ENCODE measurements around the gene KCNH5.

Gene KCNH5

DNA sequence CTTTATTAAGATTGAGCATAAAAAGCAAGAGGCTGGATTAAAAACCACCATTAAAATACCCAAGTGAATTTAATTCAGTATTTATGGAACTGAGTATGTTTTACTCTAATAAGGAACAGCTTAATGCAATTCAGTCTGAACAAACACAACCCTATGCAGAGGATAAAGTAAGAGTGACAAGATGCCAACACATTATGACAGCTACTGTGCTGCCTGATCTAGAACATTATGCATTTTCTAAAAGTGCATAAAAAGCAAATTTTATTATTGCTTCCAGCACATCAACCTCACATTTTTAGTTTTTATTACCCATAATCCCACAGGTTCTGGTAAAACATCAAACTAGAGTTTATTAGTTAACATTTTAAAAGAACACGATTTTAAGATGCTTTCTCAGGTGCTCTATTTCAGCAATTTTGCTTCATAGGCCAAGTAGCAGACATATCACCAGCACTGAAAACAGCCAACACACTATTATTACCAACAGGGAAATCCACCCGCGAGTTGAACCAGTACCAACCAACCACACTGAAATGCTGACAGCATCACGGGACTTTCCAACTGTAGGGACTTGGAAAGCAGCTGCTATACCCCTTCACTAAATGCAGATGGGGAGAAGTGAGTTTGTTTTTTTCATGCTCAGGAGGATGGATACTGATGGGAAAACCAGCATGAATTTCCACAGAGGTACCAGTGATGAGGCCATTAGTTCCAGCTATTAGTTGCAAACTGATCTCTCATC lies 372.1 kb downstream of the KCNH5 start:
- H3K9me3 ChIP-seq (ENCODE audit: control insufficient read depth in 1 of 2, low read length in 2 of 2), result no peaks in the 10 kb centered on the region
- H3K27ac ChIP-seq (ENCODE audit: low read length), result no peak overlapping the region
- no peaks in the 10 kb centered on the region for H3K4me1 ChIP-seq (ENCODE audit: control insufficient read depth in 1 of 2, insufficient read depth in 2 of 2, low read length in 2 of 2)
- no peak overlapping the region for H3K4me3 ChIP-seq (ENCODE audit: low read depth in 1 of 2, low read length in 2 of 2)
- no peaks in the 10 kb centered on the region for H3K36me3 ChIP-seq (ENCODE audit: control insufficient read depth in 1 of 2, insufficient read depth in 2 of 2, low read length in 2 of 2)
- no peaks in the 10 kb centered on the region for H3K27me3 ChIP-seq (ENCODE audit: low read depth, low read length)

DNA sequence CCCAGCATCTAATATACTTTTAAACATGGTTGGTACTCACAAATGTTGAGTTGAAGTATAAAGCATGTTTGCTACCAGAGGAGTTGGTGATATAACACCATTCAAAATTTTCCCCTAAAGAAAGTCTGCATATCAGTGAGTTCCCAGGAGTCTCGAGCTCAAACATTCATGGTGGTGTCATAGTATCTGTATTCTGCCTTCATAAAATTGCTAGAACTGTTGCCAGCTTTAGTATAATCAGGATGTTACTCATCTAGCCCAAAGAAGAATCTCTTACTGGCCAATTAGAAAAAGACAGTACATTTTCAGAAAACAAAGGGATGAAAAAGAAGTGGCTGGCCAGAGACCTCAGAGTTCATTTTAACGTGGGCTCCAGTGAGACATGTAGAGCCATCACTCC lies 374.7 kb downstream of the KCNH5 start:
- no peaks in the 10 kb centered on the region for H3K9me3 ChIP-seq (ENCODE audit: control insufficient read depth in 1 of 2, low read length in 2 of 2)
- H3K27ac ChIP-seq (ENCODE audit: low read length), result no peak overlapping the region
- no peaks in the 10 kb centered on the region for H3K27me3 ChIP-seq (ENCODE audit: low read depth, low read length)
- no peaks in the 10 kb centered on the region for H3K4me1 ChIP-seq (ENCODE audit: control insufficient read depth in 1 of 2, insufficient read depth in 2 of 2, low read length in 2 of 2)
- no peak overlapping the region for H3K4me3 ChIP-seq (ENCODE audit: low read depth in 1 of 2, low read length in 2 of 2)
- no peaks in the 10 kb centered on the region for H3K36me3 ChIP-seq (ENCODE audit: control insufficient read depth in 1 of 2, insufficient read depth in 2 of 2, low read length in 2 of 2)

DNA sequence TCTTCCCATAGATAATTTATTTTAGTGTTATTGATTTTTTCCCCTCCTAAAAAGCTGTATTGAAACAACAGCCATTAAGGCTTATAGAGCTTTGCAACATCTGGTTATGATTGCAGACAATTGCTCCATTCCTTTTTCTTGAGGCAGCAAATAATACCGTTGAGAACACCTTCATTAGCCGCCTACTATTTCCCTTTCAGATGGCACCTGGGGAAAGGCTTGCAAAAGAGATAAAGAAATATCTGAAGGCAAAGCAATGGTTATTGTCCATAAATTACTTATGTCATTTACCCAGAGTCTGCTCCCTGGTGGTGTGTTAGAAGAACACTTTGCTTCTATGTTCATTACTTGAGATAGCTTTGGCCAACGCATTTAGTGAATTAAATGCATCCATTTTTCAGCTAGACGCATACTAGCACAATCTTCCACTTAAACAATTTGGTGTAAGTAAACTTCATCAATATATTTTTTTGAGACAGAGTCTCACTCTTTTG lies 377.8 kb downstream of the KCNH5 start:
- Histone ChIP-seq H3K36me3 (ENCODE audit: control insufficient read depth in 1 of 2, insufficient read depth in 2 of 2, low read length in 2 of 2) (no peaks in the 10 kb centered on the region), H3K27me3 (ENCODE audit: low read depth, low read length) (no peaks in the 10 kb centered on the region), H3K27ac (ENCODE audit: low read length) (no peak overlapping the region), H3K4me3 (ENCODE audit: low read depth in 1 of 2, low read length in 2 of 2) (no peak overlapping the region), H3K4me1 (ENCODE audit: control insufficient read depth in 1 of 2, insufficient read depth in 2 of 2, low read length in 2 of 2) (no peaks in the 10 kb centered on the region), H3K9me3 (ENCODE audit: control insufficient read depth in 1 of 2, low read length in 2 of 2) (no peaks in the 10 kb centered on the region)

DNA sequence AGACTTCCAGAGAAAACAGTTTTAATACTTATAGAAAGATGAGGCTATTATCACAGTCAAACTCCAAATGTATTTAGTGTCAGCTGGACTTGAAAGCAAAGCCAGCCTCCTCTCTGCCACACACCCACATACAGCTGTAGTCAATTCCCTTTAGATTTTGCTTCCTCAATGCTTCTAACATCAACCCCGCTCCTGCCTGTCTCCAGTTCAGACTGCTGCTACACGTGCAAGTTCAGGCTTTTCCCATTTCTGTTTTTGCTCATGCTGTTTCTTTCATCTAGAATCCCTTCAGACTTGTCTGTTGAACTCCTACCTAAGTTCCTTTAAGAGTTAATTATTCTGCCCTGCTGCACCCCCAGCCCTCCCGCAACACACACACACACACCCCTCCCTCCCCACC lies 380.0 kb downstream of the KCNH5 start:
- H3K27me3 ChIP-seq (ENCODE audit: low read depth, low read length), result no peaks in the 10 kb centered on the region
- H3K36me3 ChIP-seq (ENCODE audit: control insufficient read depth in 1 of 2, insufficient read depth in 2 of 2, low read length in 2 of 2), result no peaks in the 10 kb centered on the region
- no peak overlapping the region for H3K27ac ChIP-seq (ENCODE audit: low read length)
- no peak overlapping the region for H3K4me3 ChIP-seq (ENCODE audit: low read depth in 1 of 2, low read length in 2 of 2)
- no peaks in the 10 kb centered on the region for H3K9me3 ChIP-seq (ENCODE audit: control insufficient read depth in 1 of 2, low read length in 2 of 2)
- H3K4me1 ChIP-seq (ENCODE audit: control insufficient read depth in 1 of 2, insufficient read depth in 2 of 2, low read length in 2 of 2), result no peaks in the 10 kb centered on the region

DNA sequence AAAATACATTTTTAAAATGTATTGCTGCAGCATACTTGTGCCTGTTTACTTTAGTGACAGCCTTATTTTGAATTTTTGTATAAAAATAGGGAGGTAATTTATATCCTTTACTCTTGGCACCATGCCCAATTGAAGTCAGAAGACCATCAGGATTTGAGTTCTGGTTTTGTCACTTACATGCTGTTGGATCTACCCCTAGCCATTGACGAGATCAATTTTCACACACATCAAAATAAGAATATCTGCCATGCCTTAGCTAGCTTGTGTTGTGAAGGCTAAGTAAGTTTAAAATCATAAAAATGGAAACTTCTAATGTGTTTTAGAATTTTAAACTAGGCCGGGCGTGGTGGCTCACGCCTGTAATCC lies 381.8 kb downstream of the KCNH5 start:
- Histone ChIP-seq H3K9me3 (ENCODE audit: control insufficient read depth in 1 of 2, low read length in 2 of 2) (no peaks in the 10 kb centered on the region), H3K27me3 (ENCODE audit: low read depth, low read length) (no peaks in the 10 kb centered on the region), H3K27ac (ENCODE audit: low read length) (no peak overlapping the region), H3K36me3 (ENCODE audit: control insufficient read depth in 1 of 2, insufficient read depth in 2 of 2, low read length in 2 of 2) (no peaks in the 10 kb centered on the region), H3K4me1 (ENCODE audit: control insufficient read depth in 1 of 2, insufficient read depth in 2 of 2, low read length in 2 of 2) (no peaks in the 10 kb centered on the region), H3K4me3 (ENCODE audit: low read depth in 1 of 2, low read length in 2 of 2) (no peak overlapping the region)

DNA sequence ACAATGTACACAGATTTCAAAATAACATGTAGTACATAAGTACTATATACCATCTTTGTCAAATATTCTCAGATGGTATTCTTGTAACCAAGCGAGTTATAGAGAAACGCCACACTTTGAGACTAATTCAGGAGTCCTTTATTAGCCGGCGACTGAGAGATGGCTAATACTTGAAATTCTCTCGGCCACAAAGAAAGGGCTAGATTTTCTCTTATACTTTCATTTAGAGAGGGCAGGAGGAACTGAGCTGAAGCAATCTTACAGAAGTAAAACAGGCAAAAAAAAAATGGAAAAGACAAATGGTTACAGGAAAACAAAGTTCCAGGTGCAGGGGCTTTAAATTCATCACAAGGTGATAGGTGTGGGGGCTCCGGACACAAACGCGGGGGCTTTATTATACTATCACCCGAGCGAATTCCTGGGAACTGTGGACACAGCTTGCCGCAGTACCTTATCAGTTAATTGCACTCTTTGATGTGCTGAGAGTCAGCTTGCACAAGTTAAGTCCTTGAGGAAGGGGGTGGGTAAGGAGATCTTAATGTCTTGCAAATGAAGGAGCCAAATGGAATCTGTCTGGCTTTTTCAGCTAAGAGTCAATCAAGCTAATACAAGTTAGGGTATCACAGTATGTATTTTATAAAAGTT lies 382.3 kb downstream of the KCNH5 start:
- Histone ChIP-seq H3K27ac (ENCODE audit: low read length) (no peak overlapping the region), H3K27me3 (ENCODE audit: low read depth, low read length) (no peaks in the 10 kb centered on the region), H3K36me3 (ENCODE audit: control insufficient read depth in 1 of 2, insufficient read depth in 2 of 2, low read length in 2 of 2) (no peaks in the 10 kb centered on the region), H3K9me3 (ENCODE audit: control insufficient read depth in 1 of 2, low read length in 2 of 2) (no peaks in the 10 kb centered on the region), H3K4me1 (ENCODE audit: control insufficient read depth in 1 of 2, insufficient read depth in 2 of 2, low read length in 2 of 2) (no peaks in the 10 kb centered on the region), H3K4me3 (ENCODE audit: low read depth in 1 of 2, low read length in 2 of 2) (no peak overlapping the region)

DNA sequence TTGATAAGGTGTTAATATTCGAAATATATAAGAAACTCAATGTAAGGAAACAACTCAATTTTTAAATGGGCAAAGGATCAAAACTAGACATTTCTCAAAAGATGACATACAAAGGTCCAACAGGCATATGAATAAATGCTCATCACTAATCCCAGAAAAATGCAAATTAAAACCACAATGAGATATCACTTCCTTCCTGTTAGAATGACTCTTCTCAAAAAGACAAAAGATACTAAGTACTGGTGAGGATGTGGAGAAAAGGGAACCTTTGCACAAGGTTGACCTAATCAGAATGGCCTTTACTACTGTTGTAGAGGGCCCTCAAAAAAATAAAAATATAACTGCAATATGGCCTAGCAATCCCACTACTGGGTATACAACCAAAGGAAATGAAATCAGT lies 383.4 kb downstream of the KCNH5 start:
- Histone ChIP-seq H3K27ac (ENCODE audit: low read length) (no peak overlapping the region), H3K9me3 (ENCODE audit: control insufficient read depth in 1 of 2, low read length in 2 of 2) (no peaks in the 10 kb centered on the region), H3K36me3 (ENCODE audit: control insufficient read depth in 1 of 2, insufficient read depth in 2 of 2, low read length in 2 of 2) (no peaks in the 10 kb centered on the region), H3K4me3 (ENCODE audit: low read depth in 1 of 2, low read length in 2 of 2) (no peak overlapping the region), H3K27me3 (ENCODE audit: low read depth, low read length) (no peaks in the 10 kb centered on the region), H3K4me1 (ENCODE audit: control insufficient read depth in 1 of 2, insufficient read depth in 2 of 2, low read length in 2 of 2) (no peaks in the 10 kb centered on the region)

DNA sequence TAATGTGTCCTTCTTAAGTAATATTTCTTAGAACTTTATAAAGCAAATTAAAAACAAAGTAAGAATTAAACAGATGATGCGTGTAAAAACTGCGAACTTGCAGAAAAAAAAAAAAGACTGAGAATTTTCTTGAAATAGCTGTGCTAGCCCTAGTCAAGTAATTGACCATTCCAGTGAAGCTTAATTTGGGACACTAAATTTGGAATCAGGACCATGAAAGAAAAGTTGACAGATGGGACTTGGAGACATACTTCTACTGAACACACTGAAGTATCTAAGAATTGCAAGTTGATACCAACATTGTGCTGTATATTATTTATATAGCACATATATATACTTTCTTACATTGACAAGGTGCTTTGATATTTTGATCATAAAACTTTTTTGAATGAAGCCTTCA lies 386.6 kb downstream of the KCNH5 start:
- H3K36me3 ChIP-seq (ENCODE audit: control insufficient read depth in 1 of 2, insufficient read depth in 2 of 2, low read length in 2 of 2), result no peaks in the 10 kb centered on the region
- H3K4me3 ChIP-seq (ENCODE audit: low read depth in 1 of 2, low read length in 2 of 2), result no peak overlapping the region
- H3K27ac ChIP-seq (ENCODE audit: low read length), result no peak overlapping the region
- no peaks in the 10 kb centered on the region for H3K4me1 ChIP-seq (ENCODE audit: control insufficient read depth in 1 of 2, insufficient read depth in 2 of 2, low read length in 2 of 2)
- no peaks in the 10 kb centered on the region for H3K27me3 ChIP-seq (ENCODE audit: low read depth, low read length)
- H3K9me3 ChIP-seq (ENCODE audit: control insufficient read depth in 1 of 2, low read length in 2 of 2), result no peaks in the 10 kb centered on the region

DNA sequence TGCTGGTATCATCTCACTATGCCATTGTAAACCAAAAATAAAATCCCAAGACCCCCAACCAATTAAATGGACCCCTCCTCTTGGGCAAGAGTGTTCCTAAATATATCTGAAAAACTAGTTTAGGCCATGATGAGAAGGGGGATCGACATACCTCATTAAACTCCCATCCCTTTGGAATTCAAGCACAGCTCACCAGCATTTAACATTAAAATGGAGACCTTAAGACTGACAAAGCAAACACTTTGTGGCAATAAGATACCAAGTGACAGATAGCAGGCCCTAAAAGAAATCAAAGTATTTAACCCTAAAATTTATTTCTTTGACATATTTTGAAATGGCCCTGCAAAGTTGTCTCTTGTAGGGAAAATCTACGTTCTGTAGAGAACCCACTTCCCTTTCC lies 387.9 kb downstream of the KCNH5 start:
- Histone ChIP-seq H3K9me3 (ENCODE audit: control insufficient read depth in 1 of 2, low read length in 2 of 2) (no peaks in the 10 kb centered on the region), H3K4me1 (ENCODE audit: control insufficient read depth in 1 of 2, insufficient read depth in 2 of 2, low read length in 2 of 2) (no peaks in the 10 kb centered on the region), H3K27ac (ENCODE audit: low read length) (no peak overlapping the region), H3K27me3 (ENCODE audit: low read depth, low read length) (no peaks in the 10 kb centered on the region), H3K36me3 (ENCODE audit: control insufficient read depth in 1 of 2, insufficient read depth in 2 of 2, low read length in 2 of 2) (no peaks in the 10 kb centered on the region), H3K4me3 (ENCODE audit: low read depth in 1 of 2, low read length in 2 of 2) (no peak overlapping the region)

DNA sequence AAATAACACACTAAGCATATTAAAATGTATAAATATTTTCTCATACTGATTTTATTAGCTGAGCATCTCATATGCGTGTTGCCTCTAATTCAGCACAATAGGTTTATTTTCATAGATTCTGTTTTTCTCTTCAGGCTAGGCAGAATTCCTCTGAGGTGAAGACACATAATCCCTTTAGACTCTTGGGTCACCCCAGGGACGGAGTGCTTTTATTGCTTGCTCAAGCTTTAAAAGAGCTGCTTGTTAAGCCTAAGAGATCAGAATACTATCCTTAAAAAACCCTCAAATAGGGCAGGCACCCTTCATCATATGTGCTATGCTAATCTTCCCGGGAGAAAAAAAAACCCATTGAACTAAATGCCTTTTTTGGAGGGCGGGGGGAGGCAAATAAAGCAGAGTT lies 390.1 kb downstream of the KCNH5 start:
- no peaks in the 10 kb centered on the region for H3K9me3 ChIP-seq (ENCODE audit: control insufficient read depth in 1 of 2, low read length in 2 of 2)
- H3K36me3 ChIP-seq (ENCODE audit: control insufficient read depth in 1 of 2, insufficient read depth in 2 of 2, low read length in 2 of 2), result no peaks in the 10 kb centered on the region

DNA sequence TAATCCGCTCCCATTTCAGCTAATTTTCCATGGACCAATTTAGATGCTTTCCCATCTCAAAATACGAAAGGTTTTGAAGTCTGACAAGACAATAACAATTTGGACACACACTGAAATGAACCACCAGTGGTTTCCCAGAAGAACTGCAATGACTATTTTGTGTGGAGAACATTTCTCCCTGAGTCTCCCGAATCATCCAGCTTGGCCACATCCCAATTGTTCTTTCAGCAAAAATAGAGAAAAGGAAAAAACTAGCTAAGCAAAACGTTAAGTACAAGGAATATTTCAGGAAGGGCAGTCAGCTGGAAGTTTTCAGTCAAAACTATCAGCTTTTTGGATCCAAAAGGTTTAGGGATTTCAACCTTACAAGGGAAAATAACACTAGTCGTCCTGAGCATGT lies 390.6 kb downstream of the KCNH5 start:
- Histone ChIP-seq H3K4me3 (ENCODE audit: low read depth in 1 of 2, low read length in 2 of 2) (no peak overlapping the region), H3K27ac (ENCODE audit: low read length) (no peak overlapping the region), H3K36me3 (ENCODE audit: control insufficient read depth in 1 of 2, insufficient read depth in 2 of 2, low read length in 2 of 2) (no peaks in the 10 kb centered on the region), H3K4me1 (ENCODE audit: control insufficient read depth in 1 of 2, insufficient read depth in 2 of 2, low read length in 2 of 2) (no peaks in the 10 kb centered on the region), H3K27me3 (ENCODE audit: low read depth, low read length) (no peaks in the 10 kb centered on the region), H3K9me3 (ENCODE audit: control insufficient read depth in 1 of 2, low read length in 2 of 2) (no peaks in the 10 kb centered on the region)

More for the DNA sequence above, 390.1 kb downstream of the KCNH5 start:
- H3K4me3 ChIP-seq (ENCODE audit: low read depth in 1 of 2, low read length in 2 of 2), result no peak overlapping the region
- H3K4me1 ChIP-seq (ENCODE audit: control insufficient read depth in 1 of 2, insufficient read depth in 2 of 2, low read length in 2 of 2), result no peaks in the 10 kb centered on the region
- no peaks in the 10 kb centered on the region for H3K27me3 ChIP-seq (ENCODE audit: low read depth, low read length)
- no peak overlapping the region for H3K27ac ChIP-seq (ENCODE audit: low read length)
